GM13976 (cell line): ENCODE measurements around the gene LRCH1.

Experiments
- DNase-seq: peaks from one replicate; pipeline ENCODE4 v3.0.0; 2012; ENCODE audit warnings: low spot score
- CTCF ChIP-seq: IDR thresholded peaks from 2 replicates; pipeline ENCODE4 v1.5.1; 2012; ENCODE audit warnings: borderline replicate concordance, mild to moderate bottlenecking; ENCODE audit not compliant: insufficient read depth; ENCODE audit errors: extremely low read depth, missing control alignments, control extremely low read depth
- in situ Hi-C: fragments of 300-500 bp; cut with MboI; formaldehyde crosslinking; loops from one replicate; pipeline ENCODE4 v1.12.0; 2022; ENCODE audit warnings: low sequenced_read_pairs, mixed read lengths, inconsistent platforms; ENCODE audit not compliant: unreplicated experiment

LRCH1 gene

GRCh38 chr13:46606970-46607369 is 54.0 kb downstream of the LRCH1 start:
- in situ Hi-C loops: no loop called here
- no peak for DNase-seq
- no peak for TF ChIP-seq CTCF

DNA sequence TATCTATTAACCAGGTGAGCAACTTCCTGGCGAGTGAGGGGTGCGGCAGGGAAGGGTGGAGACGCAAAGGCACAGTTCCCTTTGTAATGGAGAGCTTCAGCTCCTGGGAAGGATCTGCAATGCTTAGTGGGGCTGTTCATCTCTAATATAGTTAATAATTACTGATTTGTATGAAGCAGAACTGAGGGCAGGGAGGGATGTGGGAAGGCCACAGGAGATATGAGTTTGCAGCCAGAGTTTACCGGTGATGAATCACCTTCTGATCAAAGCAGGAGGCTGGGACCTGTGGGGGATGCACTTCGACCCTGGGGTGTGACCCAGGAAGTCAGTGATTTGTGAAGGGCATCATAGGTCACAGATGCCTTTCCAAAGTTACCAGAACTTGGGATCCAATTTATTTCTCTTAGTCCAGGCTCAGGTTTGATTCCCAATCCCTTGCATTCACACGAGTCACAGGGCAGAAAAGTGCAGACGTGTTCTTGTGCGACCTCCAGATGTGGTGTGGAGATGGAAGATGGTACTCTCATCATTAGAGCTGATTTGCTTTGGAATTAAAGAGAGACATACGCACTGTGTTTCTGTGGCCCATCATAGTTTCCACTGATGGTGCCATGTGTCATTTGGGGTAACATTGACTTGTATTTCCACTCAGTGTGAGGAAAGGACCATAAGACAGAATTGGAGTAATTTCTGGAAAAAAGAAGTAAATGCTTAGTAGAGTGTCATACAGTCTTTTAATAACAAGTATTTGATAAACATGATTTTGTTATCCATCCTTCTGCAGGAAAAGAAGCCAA is 55.0 kb downstream of the LRCH1 start:
- no peak for DNase-seq
- in situ Hi-C loops: no loop called here
- no peak for TF ChIP-seq CTCF

GRCh38 chr13:46609052-46609451 is 56.1 kb downstream of the LRCH1 start:
- DNase-seq: no peak
- TF ChIP-seq CTCF: no peak
- in situ Hi-C loops: no loop called here

DNA sequence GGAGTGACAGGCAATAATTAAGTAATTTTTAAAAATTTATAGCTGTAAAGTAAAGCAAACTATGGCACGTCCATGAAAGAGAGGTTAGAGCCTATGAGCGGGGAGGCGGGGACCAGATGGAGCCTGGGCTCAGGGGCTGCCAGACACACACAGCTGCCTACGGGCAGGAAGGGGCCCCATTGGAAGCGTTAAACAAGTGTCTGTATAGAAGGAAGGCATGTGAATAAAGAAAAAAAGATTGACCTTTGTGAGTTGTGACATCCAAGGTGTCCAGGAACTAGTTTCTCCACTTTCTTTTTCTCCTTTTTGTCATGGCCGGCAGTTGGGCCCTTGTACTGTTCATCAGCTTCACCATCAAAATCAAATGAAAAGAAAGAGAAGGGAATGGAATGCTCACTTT is 56.8 kb downstream of the LRCH1 start:
- in situ Hi-C loops: no loop called here
- no peak for TF ChIP-seq CTCF
- DNase-seq: no peak

GRCh38 chr13:46612267-46612666 is 59.3 kb downstream of the LRCH1 start:
- TF ChIP-seq CTCF: no peak
- in situ Hi-C loops: no loop called here
- no peak for DNase-seq

DNA sequence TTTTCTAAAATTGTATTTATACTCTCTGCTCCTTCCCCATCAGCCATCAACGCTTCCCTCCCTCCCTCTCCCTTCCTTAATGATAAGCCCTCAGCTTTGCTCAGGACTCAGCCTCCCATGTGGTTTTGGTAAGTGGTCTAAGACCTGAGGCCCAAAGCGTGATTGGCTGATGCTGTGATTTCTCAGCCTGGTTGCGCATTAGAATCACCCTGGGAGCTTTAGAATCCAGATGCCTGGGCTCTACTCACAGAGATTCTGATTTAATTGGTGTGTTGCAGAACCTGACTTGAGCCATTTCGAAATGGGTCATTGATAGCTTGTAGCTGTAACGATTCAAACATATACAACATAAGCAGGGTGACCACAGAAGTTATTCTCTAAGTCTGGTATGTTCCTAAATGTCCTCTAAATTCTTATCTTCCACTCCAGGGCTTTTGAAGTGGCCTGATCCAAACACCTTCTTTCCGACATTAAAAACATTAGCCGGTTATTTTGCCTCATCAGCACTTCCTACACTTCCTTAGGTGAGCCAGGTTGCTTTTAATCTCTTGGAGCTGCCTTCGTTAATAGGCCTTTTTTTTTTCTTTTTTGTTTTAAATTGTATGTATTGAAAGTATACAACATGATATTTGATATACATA is 60.6 kb downstream of the LRCH1 start:
- in situ Hi-C loops: no loop called here
- DNase-seq: no peak
- TF ChIP-seq CTCF: no peak

DNA sequence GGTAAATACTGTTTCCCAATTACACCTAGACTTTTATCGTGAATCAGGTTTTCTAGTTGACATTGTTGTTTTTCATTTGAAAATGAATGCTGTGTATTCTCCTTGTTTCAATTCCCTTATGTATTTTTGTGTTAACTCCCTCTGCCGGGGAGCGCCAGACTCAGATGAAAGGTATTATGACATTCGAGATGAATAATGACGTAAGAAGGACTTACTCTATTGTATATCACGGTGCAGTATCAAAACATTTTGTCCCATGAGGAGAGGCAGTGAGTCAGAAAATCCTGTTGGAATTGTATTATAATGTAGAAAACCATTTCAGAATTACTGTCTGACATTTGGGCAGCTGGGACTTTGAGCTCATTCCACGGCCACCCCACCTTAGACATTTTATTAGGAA is 61.6 kb downstream of the LRCH1 start:
- no peak for TF ChIP-seq CTCF
- DNase-seq: no peak
- in situ Hi-C loops: no loop called here
